ENCODE results near the gene PREX1. TPM values are rescaled to one million over a fixed set of nuclear protein-coding genes. Genes with fewer than 3 reads are reported as not detected.

The PREX1 gene
- total RNA-seq, 3 donors from 2014 or later = 53.1 to 84.2 (median 65.1) TPM

- intact Hi-C loops (cut with DNase I; ENCODE audit: low total_unique reads) = no loop called here
- H3K4me3 ChIP-seq = no peak overlapping the region
- H3K27ac ChIP-seq = peak overlapping the region in 1 of 2 donors; percentile 43
- H3K27me3 ChIP-seq = no peaks in the 10 kb centered on the region
- H3K9me3 ChIP-seq = peaks cover 0 to 4% of the 10 kb centered on the region in 2 donors
- no peak for DNase-seq (ENCODE audit: low spot score in 2 of 2)
- no peaks in the 10 kb centered on the region for H3K4me1 ChIP-seq
- no peaks in the 10 kb centered on the region for H3K36me3 ChIP-seq
- no peak for TF ChIP-seq POLR2A (IDR thresholded peaks at IDR 0.05)
- TF ChIP-seq POLR2AphosphoS5 (IDR thresholded peaks at IDR 0.05) = no peak
- no peak for TF ChIP-seq CTCF (IDR thresholded peaks at IDR 0.05)
These were observed 53.9 kb downstream of the PREX1 start for GRCh38 chr20:48773837-48774418.

DNA sequence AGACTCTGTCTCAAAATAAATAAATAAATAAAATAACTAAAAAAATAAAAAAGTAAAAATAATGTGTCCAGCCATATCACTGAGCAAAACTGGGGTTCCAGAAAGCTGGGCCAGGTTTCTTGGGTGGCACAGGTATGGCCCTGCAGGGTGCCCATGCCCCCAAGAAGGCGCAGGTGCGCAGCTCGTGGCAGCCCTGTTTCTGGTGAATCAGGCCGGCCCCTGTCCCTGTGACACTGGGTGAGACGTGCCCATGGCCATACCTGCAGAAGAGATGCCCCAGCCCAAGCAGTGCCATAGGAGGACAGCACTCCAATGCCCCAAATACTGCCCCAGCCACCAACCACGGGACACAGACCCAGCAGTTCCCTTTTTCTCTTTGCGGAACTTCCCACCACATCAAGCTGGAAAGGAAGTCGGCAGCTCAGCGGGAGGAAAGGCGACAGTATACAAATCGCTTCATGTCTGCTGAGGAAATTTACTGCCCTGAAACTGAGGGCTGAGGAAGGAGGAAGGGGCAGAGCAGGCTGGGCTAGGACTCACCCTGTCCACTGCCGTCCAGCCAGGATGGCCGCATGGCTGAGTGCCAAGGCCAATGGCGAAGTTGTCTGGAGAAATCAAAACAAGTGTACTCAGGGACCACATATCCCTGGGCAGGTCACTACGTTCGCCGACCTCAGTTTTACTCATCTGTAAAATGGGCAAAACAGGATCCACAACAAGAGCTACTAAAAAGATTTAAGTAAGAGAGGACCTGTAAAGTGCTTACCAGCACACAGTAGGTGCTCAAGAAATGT lies 55.4 kb downstream of the PREX1 start:
- DNase-seq (ENCODE audit: low spot score in 2 of 2) = no peak
- intact Hi-C loops (cut with DNase I; ENCODE audit: low total_unique reads) = no loop called here
- TF ChIP-seq POLR2AphosphoS5 (IDR thresholded peaks at IDR 0.05) = no peak
- no peak for TF ChIP-seq POLR2A (IDR thresholded peaks at IDR 0.05)
- TF ChIP-seq CTCF (IDR thresholded peaks at IDR 0.05) = no peak
- H3K9me3 ChIP-seq = peaks cover 0 to 4% of the 10 kb centered on the region in 2 donors
- no peak overlapping the region for H3K27ac ChIP-seq
- H3K36me3 ChIP-seq = no peaks in the 10 kb centered on the region
- H3K4me3 ChIP-seq = no peak overlapping the region
- H3K27me3 ChIP-seq = no peaks in the 10 kb centered on the region
- no peaks in the 10 kb centered on the region for H3K4me1 ChIP-seq

DNA sequence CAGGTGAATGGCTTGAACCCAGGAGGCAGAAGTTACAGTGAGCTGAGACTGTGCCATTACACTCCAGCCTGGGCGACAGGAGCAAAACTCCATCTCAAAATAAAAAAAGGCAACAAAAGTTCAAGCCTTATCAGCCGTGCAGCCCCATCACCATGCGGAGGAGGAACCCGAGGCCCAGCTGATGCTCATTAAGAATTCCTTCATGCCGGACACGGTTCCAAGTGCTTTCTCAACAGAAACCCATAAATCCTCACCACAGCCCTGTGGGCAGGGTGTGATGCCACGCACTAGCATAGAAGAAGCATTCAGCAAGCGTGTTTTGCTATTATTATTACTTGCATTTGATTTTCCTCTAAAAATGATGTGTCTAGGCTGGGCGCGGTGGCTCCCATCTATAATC lies 56.3 kb downstream of the PREX1 start:
- H3K36me3 ChIP-seq = no peaks in the 10 kb centered on the region
- no peak overlapping the region for H3K4me3 ChIP-seq
- no peaks in the 10 kb centered on the region for H3K4me1 ChIP-seq
- no peak for DNase-seq (ENCODE audit: low spot score in 2 of 2)
- no peaks in the 10 kb centered on the region for H3K27me3 ChIP-seq
- TF ChIP-seq POLR2A (IDR thresholded peaks at IDR 0.05) = no peak
- TF ChIP-seq POLR2AphosphoS5 (IDR thresholded peaks at IDR 0.05) = no peak
- no peak for TF ChIP-seq CTCF (IDR thresholded peaks at IDR 0.05)
- intact Hi-C loops (cut with DNase I; ENCODE audit: low total_unique reads) = no loop called here
- no peak overlapping the region for H3K27ac ChIP-seq
- H3K9me3 ChIP-seq = peaks cover 0 to 4% of the 10 kb centered on the region in 2 donors

- no peak for DNase-seq (ENCODE audit: low spot score in 2 of 2)
- H3K27me3 ChIP-seq = no peaks in the 10 kb centered on the region
- intact Hi-C loops (cut with DNase I; ENCODE audit: low total_unique reads) = no loop called here
- H3K9me3 ChIP-seq = no peaks in the 10 kb centered on the region
- TF ChIP-seq POLR2A (IDR thresholded peaks at IDR 0.05) = no peak
- no peak for TF ChIP-seq POLR2AphosphoS5 (IDR thresholded peaks at IDR 0.05)
- no peak for TF ChIP-seq CTCF (IDR thresholded peaks at IDR 0.05)
- H3K4me1 ChIP-seq = no peaks in the 10 kb centered on the region
- no peak overlapping the region for H3K27ac ChIP-seq
- H3K4me3 ChIP-seq = no peak overlapping the region
- H3K36me3 ChIP-seq = no peaks in the 10 kb centered on the region
These were observed 56.9 kb downstream of the PREX1 start for GRCh38 chr20:48770700-48771442.
